GM12873 (cell line): ENCODE data around the gene IGF2R.

Source experiments
- CTCF ChIP-seq: IDR thresholded peaks from 2 replicates; pipeline ENCODE4 v1.5.1; 2012; ENCODE audit warnings: low read depth, mild to moderate bottlenecking, moderate library complexity, low read length, control low read depth; ENCODE audit not compliant: insufficient read depth; ENCODE audit errors: missing control alignments

Gene IGF2R

GRCh38 chr6:160034036-160034930 is 65.4 kb downstream of the IGF2R start:
- no peak for TF ChIP-seq CTCF

- no peak for TF ChIP-seq CTCF
Measured at GRCh38 chr6:160035241-160035640, 66.4 kb downstream of the IGF2R start.

DNA sequence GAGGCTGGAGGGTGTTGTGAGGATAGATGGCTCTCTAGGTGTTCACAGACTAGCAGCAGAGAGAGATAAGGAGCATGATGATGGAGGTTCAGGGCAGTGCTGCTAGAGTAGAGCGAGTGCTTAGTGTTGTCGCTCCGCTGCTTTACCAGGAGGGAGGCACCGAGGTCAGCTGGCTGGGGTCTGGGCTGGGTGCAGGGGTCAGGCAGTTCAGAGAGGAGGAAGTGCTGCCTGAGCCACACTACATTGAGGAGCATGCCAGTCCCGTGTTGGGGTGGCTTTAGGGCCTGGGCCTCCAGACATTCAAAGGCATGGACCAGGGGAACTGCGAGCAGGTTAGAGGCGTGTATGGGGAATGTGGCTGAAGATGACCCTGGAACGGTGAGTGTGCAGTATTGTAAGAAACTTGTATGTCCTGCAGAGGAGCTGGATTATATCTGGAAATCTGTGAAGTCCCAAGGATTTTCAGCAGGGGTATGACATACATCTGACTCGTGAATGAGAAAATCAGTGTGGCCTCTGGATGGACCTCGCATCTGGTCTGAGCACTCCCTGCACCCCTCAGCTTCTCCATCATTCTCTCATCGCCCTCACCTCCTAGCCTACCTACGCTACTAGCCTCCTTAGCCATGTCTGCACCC is 66.9 kb downstream of the IGF2R start:
- no peak for TF ChIP-seq CTCF

DNA sequence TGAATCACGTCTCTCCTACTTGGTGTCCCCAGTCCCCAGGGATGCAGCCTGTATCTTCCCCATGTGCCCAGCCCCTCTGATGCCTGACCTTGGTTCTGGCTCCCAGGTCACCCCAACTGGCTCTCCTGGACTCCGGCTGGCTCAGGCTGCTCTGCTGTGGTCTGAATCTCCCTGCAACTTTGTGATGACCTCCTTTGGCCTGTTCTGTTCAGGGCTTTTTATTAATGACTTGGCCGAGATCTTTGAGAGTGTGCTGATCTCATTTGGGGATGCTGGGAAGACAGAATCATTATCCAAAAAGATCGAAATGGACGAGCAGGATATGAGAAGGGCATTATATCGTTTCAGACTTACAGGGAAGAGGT is 67.4 kb downstream of the IGF2R start:
- no peak for TF ChIP-seq CTCF

DNA sequence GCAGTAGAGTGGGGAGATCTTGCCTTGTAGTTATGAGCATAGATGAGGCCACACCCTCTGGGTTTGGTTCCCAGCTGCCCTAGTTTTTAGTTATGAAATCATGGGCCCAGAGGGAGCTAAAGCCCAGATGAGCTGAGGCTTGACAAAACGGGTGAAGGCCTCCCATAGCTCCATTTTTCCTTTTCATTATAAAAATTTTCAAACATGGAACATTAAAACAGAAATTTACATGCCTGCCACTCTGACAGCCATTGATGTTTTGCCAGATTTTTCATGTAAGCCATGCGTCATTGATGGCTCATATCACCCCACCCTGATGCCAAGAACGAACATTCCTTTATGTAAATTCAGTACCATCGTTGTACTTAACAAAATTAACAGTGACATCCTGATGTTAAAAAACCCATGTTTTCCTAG is 67.9 kb downstream of the IGF2R start:
- TF ChIP-seq CTCF = no peak

DNA sequence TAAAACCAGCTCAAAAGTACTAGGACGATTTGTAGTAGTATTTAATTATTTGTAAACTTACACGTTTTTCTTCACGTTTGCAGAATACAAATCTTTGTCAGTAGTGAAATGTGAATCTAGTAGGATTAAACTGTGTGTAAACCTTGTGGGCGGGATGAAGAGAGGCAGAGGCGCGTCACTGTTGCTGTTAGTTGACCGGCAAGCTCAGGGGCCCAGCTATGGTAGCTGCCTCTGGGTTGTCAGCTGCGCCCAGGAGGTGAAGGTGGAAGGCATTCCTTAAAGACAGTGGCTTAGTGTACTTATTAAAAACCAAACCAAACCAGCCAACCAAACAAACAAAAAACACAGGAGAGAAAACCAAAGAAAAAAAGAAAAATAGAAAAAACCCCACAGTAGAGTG is 69.6 kb downstream of the IGF2R start:
- no peak for TF ChIP-seq CTCF

GRCh38 chr6:160039441-160039840 is 70.6 kb downstream of the IGF2R start:
- TF ChIP-seq CTCF = no peak
